Measurements from ENCODE around the gene TFR2. TPM values are rescaled to one million over a fixed set of nuclear protein-coding genes. Genes with fewer than 3 reads are reported as not detected.

Gene TFR2
- total RNA-seq, 4 donors from 2014 or later: 0.43 to 2.0 TPM; not detected in 2

DNA sequence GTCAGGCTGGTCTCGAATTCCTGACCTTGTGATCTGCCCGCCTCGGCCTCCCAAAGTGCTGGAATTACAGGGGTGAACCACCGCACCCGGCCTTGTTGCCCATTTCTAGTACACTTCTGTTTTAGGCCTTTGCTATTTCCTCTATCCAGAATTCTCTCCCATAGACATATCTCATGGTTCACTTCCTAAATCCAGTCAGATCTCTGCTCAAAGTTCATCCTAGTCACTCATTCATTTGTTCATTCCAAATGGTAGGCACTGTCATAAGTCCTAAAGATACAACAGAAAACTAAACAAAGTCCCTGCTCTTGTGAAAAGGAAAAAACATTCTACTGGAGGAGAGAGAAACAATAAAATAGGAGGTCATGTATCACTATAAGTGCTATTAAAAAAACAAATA, 31.4 kb downstream of the TFR2 start:
- H3K27ac ChIP-seq: no peak overlapping the region

DNA sequence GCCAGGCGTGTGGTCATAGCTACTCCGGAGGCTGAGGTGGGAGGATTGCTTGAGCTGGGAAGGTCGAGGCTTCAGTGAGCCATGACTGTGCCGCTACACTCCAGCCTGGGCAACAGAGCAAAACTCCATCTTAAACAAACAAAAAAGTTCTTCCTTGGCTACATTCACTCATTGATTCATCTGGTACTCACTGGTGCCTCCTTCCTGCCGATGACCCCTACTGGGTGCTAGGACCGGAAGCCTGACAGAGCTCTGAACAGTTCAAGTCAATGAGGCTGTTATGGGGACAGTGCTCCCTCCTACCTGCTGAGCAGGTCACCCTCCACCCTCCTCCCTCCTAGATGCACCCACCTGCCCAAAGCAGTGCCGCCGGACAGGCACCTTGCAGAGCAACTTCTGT, 34.2 kb downstream of the TFR2 start:
- DNase-seq: no peak
- no peaks in the 10 kb centered on the region for H3K9me3 ChIP-seq
- TF ChIP-seq, protein P1, sequence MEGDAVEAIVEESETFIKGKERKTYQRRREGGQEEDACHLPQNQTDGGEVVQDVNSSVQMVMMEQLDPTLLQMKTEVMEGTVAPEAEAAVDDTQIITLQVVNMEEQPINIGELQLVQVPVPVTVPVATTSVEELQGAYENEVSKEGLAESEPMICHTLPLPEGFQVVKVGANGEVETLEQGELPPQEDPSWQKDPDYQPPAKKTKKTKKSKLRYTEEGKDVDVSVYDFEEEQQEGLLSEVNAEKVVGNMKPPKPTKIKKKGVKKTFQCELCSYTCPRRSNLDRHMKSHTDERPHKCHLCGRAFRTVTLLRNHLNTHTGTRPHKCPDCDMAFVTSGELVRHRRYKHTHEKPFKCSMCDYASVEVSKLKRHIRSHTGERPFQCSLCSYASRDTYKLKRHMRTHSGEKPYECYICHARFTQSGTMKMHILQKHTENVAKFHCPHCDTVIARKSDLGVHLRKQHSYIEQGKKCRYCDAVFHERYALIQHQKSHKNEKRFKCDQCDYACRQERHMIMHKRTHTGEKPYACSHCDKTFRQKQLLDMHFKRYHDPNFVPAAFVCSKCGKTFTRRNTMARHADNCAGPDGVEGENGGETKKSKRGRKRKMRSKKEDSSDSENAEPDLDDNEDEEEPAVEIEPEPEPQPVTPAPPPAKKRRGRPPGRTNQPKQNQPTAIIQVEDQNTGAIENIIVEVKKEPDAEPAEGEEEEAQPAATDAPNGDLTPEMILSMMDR (IDR thresholded peaks at IDR 0.05): no peak
- no peak for TF ChIP-seq POLR2A (IDR thresholded peaks at IDR 0.05)
- H3K27ac ChIP-seq: no peak overlapping the region
- intact Hi-C loops (cut with DNase I; ENCODE audit: low total_unique reads): no loop called here
- H3K36me3 ChIP-seq: no peaks in the 10 kb centered on the region
- H3K4me3 ChIP-seq: no peak overlapping the region
- no peaks in the 10 kb centered on the region for H3K27me3 ChIP-seq
- H3K4me1 ChIP-seq: peaks cover 0 to 7% of the 10 kb centered on the region in 2 donors

More for the DNA sequence above, 31.4 kb downstream of the TFR2 start:
- intact Hi-C loops (cut with DNase I; ENCODE audit: low total_unique reads): no loop called here
- TF ChIP-seq POLR2A (IDR thresholded peaks at IDR 0.05): no peak
- TF ChIP-seq, protein P1 (IDR thresholded peaks at IDR 0.05): no peak
- Histone ChIP-seq H3K4me1 (peaks cover 0 to 10% of the 10 kb centered on the region in 2 donors), H3K4me3 (no peak overlapping the region), H3K9me3 (no peaks in the 10 kb centered on the region), H3K27me3 (no peaks in the 10 kb centered on the region), H3K36me3 (no peaks in the 10 kb centered on the region)
- no peak for DNase-seq

DNA sequence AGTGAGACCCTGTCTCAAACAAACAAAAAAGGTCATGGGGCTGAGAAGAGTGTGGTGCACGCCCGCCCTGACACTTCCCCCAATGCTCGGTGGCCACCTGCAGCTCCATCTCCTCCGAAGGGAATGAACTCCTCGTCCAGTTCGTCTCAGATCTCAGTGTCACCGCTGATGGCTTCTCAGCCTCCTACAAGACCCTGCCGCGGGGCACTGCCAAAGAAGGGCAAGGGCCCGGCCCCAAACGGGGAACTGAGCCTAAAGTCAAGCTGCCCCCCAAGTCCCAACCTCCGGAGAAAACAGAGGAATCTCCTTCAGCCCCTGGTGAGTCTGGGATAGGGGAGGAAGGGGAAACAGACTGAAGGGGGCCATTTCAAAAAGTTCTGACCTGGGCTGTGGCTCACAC, 35.0 kb downstream of the TFR2 start:
- intact Hi-C loops (cut with DNase I; ENCODE audit: low total_unique reads): no loop called here
- peaks cover 0 to 7% of the 10 kb centered on the region in 2 donors for H3K4me1 ChIP-seq
- H3K27ac ChIP-seq: peak overlapping the region in 1 of 2 donors; percentile 94

DNA sequence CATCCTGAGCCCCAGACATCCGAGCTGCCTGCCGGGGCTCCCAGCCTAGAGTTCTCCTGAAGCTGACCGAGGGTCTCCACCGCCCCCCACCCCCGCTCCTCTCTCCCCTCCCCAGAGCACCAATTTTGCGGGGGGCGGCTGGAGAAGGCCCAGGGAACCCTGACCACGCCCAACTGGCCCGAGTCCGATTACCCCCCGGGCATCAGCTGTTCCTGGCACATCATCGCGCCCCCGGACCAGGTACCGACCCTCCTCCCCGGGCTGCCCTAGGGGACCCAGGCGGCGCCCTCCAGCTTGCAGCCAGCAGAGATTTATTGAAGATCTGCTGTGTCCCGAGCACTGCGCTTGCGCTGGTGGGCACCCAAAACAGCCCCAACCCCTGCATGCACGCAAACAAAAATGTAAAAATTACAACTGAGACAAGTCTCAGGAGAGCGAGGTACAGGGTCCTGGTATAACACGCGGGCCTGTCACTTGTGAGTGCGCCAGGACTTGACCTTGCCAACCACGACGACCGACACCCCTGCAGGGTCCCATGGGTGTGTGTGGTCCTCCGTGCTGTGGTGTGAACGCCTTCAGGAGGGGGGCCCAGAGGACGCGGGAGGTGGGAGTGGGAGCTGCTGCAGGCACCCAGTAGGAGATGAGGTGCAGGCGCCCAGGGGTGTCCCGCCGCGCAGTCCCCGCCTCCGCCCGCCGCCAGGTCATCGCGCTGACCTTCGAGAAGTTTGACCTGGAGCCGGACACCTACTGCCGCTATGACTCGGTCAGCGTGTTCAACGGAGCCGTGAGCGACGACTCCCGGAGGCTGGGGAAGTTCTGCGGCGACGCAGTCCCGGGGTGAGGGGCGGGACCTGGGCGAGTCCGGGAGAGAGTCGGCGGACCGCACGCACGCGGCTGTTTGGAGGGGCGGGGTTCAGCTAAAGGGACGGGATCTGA, 36.1 kb downstream of the TFR2 start:
- Histone ChIP-seq H3K27ac (peak overlapping the region; percentile 83 to 94), H3K27me3 (no peaks in the 10 kb centered on the region), H3K36me3 (no peaks in the 10 kb centered on the region), H3K9me3 (no peaks in the 10 kb centered on the region), H3K4me1 (peaks cover 0 to 11% of the 10 kb centered on the region in 2 donors), H3K4me3 (peak overlapping the region; percentile 53 to 79)
- intact Hi-C loops (cut with DNase I; ENCODE audit: low total_unique reads): no loop called here
- peak; percentile 37 to 55 for DNase-seq
- peak in 1 of 2 donors; percentile 23 for TF ChIP-seq POLR2A (IDR thresholded peaks at IDR 0.05)
- TF ChIP-seq, protein P1 (IDR thresholded peaks at IDR 0.05): no peak

More for the DNA sequence above, 35.0 kb downstream of the TFR2 start:
- Histone ChIP-seq H3K27me3 (no peaks in the 10 kb centered on the region), H3K9me3 (no peaks in the 10 kb centered on the region), H3K36me3 (no peaks in the 10 kb centered on the region), H3K4me3 (no peak overlapping the region)
- no peak for DNase-seq
- no peak for TF ChIP-seq POLR2A (IDR thresholded peaks at IDR 0.05)
- TF ChIP-seq, protein P1 (IDR thresholded peaks at IDR 0.05): no peak
